GM21528 (cell line): ENCODE results near the gene CCDC187.

Source experiments
- ATAC-seq: cut with Tn5 transposase; IDR thresholded peaks from one replicate; pipeline ENCODE4 v1.9.1; 2021; ENCODE audit warnings: mild to moderate bottlenecking, moderate library complexity; ENCODE audit not compliant: unreplicated experiment, low FRiP score

CCDC187 gene

DNA sequence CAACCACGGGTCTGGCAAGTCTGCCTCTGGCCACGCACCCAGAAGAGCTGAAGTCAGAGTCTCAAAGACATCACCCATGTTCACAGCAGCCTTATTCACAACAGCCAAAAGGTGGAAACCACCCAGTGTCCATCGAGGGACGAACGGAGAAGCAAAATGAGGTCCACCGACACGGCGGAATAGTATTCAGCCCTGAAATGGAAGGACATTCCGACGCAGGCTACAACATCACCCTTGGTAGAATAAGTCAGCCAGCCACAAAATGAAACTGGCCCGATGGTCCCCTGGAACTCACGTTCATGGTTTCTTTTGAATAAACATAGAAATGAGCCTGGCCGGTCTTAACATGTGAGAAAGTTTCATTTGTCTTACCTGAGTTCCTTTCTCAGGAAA is 16.9 kb downstream of the CCDC187 start:
- no peak for ATAC-seq

DNA sequence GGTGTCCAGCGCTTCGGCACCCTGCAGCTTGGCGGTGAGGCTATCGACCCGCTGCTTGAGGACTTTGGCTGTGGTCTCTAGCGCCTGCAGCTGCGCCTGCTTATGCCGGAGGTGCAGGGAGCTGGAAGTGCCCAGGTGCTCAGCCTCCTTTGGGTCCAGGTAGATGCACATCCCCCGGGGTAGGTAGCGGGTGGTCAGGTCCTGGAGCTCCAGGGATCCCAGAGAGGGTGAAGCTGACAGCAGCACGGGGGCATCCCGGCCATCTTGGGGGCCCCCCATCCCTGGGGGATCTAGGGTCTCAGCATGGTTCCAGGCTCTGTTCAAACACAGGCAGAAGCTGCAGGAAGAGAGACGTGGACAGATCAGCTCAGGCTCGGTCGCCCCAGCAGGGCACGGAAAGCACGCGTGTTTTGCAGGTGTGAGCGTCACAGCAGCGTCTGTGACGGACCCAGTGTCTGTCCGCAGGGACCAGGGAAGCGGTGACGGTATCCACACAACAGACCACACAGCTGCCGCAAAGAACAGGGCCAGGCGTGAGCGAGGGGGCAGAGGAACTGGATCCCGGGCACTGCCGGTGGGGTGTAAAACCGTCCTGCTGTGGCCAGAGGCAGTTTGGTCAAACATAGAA is 17.4 kb downstream of the CCDC187 start:
- no peak for ATAC-seq

DNA sequence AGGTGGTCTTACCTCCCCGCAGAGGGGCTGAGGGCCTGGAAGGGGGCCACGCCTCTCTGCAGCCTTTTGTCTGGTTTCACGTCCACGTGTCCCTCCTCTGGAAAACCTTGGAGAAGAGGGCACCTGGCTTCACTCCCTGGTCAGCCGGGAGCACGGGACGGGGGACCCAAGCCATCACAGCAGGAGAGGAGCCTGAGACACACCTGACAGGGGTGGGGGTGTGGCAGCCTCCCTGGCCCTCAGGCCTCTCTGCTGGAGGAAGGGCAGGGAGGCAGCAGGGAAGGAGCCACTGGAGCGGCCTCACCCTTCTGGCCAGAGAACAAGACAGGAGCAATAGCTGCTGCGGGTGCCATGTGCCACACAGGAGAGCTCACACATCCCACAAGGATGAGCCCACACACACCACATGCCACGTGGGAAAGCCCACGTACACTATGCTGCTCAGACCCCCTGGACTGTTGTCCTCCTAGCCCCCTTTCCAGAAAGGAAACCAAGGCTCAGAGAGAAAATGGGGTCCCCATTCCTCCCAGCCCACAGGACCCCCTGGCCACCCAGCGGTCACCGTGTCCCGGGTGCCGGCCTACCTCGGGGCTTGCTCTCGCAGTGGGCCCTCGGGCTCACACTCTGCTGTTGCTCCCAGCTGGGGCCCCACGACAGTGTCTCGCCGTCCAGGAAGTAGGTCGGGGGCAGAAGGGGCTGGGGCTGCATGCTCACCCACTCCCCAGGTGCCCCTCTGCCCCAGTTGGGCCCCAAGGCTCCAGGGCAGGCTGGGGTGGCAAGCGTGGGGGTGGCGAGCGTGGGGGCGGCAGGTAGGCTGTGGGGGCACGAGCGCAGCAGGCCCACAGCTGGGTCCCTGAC is 18.2 kb downstream of the CCDC187 start:
- ATAC-seq = no peak

DNA sequence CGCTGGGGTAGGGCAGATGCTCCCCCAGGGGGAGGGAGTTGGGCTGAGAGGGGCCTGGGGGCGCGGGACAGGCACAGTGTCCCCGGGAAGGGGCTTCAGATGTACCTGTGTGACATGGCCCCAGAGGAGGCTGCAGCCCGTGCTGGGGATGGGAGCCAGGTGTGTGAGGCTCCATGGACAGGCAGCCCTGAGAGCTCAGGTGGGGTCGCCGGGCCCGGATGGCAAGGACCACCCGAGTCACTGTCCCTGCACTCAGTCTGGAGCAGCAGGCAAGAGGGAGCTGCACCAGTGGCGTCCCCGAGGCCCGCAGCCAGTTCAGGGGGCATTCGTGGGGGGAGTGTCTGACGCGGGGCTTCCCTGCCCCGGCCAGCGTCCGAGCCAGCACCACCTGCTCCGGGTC is 18.9 kb downstream of the CCDC187 start:
- no peak for ATAC-seq

DNA sequence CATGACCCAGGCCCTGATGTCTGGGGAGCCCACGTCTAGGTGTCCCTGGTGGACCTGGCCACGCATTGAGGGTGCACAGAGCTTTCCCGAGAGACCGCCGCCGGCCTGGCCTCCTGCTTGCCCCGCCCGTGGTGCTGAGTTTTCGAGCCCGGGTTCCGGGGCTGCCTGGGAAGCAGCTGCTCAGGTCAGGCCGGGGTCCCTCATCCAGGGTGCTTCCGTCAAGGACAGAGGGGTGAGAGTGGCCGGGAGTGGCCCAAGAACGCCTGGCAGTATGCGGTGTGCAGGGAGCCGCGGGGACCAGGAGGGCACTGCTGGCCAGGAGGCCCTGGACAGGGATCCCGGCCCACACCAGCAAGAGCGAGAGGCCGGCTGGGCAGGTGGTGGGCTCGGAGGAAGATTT is 19.6 kb downstream of the CCDC187 start:
- ATAC-seq = no peak

DNA sequence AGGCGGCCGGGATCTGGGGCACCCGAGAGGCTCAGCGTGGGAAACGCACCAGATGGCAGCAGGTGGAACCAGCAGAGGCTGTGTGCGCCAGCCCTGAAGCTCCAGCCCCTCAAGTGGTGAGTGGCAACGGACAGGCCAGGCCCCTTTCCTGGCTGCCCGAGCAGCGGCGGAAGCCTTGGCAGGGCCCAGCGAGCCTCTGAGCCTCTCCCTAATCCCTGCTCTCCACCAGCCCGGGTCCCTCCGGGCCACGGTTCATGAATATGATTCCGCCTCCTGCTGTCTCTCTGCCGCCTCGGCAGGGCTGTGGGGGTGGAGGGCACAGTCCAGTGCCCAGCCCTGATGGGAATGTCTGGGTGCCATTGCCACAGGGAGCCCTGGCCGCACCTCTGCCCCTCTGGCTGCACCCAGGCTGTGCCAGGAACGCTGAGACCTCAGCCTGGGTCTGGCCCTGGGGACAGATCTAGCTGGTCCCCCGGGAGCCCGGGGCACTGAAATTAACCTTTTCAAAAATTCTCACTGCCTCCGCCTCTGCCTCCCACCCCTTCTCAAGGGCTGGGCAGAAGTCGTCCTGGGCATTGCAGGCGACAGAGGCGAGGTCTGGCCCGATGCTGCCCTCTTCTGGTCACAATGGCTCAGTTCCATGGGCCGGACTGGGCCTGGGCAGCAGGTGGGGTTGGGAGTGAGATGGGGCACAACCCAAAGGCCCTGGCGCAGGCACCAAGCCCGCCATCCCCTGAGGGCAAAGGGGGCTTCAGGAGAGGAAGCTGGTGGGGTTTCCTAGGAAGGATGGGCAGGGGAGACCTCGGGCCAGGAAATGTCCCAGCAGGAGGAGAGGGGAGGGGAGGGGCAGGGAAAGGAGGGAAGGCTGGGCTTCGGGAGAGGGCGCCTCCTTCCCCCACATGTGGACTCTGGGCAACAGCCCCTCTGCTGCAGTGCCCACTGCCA is 20.3 kb downstream of the CCDC187 start:
- no peak for ATAC-seq

DNA sequence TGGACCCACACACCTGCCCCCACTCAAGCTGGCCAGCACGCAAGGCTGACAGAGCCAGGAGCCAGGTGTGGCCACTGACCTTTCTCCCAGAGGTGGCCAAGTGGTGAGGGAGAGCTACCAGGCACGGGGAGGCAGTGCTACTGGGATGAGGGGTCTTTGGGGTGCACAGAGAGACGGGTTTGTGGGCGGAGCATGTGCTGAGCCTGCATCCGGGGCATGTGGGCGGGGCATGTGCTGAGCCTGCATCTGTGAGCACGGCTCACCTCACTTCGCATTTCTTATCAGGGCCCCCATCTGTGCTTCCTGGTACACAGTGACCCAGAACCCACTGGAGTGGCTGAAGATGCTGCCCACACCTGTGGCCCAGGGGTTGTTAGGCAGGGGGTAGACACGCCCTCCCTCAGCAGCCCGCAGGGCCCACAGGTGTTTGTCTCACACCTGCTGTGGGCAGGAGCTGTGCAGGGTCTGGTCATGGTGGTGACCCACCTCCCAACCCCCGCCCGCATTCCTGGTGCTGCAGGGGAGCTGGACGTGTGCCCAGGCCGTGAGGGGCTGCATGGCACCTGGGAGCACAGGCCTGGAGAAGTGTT is 21.5 kb downstream of the CCDC187 start:
- no peak for ATAC-seq

DNA sequence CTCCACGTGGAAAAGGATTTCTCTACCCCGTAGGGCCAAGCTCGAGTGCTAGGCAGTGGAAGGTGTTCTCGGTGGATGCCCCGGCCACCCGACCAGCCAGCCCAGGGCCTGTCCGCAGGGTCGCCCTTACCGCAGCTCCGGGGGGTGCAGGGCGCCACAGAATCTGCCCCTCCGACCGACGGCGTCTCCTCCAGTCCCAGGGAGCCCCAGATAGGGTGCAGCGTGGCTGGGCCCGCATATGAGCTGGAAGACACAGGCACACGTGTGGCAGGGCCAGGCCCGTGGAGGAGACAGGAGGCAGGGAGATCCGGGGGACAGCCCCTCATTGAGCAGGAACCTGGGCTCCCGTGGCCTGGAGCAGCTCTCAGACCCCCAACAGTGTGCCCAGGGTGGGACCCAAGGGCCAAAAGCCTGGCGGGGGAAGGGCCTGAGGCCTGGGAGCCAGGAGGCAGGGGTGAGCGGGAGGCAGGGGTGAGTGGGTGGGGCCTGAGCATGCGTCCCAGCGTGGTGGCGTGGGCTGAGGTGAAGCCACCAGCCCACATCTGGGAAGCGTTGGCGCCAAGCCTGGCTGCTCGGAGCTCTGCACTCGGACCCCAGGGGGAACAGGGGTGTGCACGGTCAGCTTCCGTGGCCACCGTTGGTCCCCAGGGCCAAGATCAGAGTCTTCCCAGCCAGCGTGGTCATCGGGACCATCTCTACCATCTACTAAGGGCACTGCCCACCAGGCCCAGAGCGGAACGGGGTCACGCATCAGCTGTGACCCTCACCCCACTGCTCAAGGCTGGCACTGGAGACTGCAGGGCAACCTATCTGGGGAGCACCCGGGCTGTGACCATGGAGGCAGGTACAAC is 22.2 kb downstream of the CCDC187 start:
- no peak for ATAC-seq

DNA sequence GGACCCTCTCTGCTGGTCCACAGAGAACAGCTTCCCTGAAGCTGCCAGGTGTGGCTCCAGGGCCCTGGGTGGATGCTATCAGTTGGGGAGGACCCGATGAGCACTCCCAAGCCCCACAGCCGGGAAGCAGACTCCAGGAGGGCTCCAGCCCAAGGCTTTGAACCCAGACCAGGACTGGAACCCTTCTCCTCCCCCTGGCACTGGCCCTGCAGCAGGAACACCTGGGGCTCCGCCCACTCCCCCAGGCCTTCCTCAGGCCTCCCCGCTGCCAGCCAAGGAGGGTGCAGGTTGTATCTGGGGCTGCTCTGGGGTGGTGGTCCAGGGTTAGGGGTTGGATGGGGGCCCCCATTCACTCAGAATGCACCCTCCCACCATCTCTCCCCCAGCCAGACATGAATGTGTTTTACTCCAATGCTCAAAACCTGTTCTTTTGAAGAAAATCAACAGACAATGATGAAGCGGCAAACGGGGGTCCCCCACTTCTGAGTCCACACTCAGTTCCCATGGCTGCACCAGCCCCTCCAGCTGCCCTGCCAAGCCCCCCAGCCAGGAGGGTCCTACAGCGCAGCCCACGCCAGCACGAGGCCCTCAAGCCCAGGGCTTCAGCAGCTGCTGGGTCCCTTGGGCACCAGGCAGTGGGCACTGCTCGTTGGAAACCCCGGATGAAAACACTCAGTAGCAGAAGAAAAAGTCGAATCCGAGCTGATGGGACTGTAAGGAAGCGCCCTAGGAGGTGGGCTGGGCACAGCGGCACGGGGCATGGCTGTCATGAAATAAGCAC is 23.2 kb downstream of the CCDC187 start:
- no peak for ATAC-seq

DNA sequence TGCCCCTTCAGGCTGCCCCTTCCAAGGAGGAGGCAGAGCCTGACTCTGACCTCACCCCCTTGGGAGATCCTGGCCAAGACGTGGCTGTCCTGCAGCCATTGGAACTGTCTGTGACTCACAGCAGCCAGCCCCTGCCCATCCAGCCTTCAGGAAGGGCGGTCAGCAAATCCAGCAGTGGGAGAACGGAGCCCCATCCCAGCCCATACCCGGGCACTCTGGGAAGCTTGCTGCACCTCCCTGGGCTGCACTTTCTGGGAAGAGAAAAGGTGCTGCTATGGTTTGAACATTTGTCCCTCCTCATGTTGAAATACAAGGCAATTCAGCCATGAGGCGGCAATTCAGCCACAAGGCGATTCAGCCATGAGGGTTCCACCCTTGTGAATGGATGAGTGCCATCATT is 24.4 kb downstream of the CCDC187 start:
- no peak for ATAC-seq

DNA sequence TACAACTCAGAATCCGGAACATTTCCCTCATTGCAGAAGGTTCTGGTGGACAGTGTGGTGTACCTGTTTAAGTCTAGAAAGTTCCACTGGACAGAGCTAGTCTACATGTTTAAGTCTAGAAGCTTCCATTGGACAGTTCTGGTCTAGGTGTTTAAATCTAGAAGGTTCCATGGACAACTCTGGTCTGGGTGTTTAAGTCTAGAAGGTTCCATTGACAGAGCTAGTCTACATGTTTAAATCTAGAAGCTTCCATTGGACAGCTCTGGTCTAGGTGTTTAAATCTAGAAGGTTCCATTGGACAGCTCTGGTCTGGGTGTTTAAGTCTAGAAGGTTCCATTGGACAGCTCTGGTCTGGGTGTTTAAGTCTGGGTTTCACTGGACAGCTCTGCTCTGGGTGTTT is 25.0 kb downstream of the CCDC187 start:
- ATAC-seq = no peak

DNA sequence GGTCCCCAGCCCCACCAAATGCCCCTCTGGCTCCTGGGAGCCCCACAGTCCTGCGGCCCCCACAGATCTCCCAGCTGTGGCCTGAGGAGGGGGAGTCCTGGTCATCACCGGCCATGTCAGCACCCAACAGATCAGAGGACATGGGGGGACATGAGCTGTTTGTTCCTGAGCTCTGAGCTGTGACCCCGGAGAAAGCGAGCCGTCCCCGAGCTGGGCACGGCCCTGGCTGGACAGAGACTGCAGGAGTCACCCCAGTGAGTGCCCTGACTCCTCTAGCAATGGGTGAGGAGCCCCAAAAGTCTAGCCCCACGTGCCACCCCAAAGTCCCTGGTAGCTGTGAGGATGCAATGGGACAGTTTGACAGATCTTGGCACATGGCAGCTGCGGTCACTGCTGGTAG is 25.7 kb downstream of the CCDC187 start:
- ATAC-seq = no peak

DNA sequence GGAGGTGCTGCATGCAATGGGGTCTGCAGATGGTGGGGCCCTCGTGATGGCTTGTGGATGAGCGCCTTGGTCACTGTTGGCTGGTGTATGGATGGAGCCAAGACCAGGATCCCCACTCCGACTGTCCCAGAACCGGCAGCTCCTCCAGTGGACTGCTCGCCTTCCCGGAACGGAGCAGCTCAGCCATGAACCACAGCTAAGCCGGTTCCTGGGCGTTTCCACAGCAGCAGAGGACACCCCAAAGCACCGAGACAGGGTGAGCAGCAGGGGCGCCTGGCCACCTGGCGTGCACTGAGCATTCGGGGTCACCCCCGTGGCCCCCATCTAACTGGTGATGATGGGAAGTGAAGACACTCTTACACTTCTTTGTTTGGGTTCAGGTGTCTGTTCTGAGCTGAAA is 26.1 kb downstream of the CCDC187 start:
- ATAC-seq = no peak

DNA sequence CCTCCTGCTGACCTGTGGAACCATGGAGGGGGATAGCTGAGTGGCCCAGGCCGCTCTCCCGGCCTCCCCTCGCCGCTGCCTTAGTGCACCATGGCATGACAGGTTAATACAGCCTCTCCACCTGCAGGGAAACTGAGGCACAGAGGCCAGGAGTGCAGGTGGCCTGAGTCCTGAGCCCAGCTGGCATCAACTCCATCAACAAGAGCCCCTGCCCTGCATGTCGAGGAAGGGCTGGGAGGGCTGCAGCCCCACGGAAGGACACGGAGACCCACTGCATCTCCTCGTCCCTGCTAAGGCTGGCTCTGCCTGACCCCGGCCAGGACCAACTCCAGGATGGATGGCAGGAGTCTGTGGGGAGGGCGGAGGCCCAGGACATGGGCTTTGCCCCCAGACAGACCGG is 27.2 kb downstream of the CCDC187 start:
- ATAC-seq = no peak

DNA sequence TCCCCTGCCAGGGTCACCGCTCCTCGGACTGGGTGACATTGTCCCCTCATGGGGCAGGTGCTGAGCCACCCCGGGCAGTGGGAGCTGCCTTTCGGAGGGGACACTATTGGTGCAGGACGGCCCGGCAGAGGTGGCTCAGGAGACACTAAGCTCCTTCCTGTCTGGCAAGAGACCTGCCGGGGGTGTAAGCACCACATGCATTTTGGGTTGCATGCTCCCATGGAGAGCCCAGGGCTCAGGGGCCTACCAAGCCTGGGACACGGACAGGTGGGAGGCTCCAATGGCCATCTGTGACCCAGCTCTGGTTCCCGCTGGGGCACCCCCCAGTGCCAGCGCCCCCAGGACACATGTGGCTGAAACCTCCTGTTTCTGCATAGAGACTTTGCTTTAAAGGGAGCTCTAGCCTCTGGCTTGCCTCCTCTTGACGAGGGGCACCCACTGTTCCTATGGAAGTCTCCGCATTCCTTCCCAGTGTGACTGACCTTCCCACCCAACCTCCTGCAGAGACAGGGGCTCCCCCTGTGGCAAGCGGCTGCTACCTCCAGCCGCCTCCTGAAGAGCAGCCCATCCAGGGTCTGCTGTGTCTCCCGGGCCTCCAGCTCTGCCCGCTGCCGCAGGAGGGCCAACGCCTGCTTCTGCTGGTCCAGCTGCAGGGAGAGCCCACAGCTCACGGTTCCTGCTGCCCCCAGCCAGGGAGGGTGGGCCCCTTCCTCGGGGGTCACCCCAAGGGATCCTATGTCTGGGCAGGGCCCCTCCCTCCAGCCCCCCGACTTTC is 28.1 kb downstream of the CCDC187 start:
- no peak for ATAC-seq

DNA sequence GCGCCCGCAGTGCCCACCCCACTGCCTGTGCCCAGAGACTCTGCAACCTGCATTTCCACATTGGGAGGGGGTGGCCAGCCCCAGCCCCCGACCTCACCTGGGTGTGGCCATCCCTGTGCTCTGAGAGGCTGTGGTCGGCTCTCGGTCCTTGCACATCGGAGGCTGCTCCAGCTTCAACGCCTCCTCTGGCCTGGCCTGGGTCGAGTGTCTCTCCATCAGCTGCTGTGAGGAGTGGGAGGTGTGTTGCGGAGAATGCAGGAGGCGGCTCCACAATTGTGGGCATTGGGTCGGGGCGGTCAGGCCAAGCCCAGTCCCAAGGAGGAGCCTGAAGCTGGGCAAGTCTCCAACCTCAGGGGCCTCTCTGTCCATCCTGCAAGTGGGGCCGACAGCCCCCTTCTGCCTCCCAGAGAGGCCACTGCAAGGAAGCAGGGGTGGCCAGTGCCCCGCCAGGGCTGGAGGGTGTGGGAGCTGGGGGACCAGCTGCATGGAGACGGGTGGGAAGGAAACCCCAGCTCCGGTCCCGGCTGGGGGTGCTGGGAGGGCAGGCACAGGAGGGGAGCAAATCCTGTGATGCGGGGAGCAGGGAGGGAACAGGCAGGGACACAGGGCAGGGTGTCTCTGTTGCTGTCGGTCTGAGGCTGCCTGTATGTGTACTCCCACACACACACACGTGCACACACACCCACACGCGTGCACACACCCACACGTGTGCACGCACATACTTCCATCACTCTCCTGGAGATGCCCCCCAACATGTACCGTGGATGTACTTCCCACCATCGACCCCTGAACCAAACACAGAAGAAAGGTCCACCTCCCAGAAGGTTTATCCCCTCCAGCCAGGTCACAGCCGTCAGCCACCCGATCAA is 28.9 kb downstream of the CCDC187 start:
- ATAC-seq = no peak
